Omental fat pad (tissue), 4 donors: ENCODE data around the gene VPS54. TPM values are rescaled to one million over a fixed set of nuclear protein-coding genes. Genes with fewer than 3 reads are reported as not detected.

Source experiments
- ATAC-seq: fragments of 150-250 bp; one replicate; pipeline ENCODE4 v1.9.1; 2016; ENCODE audit warnings: mild to moderate bottlenecking, moderate library complexity; ENCODE audit not compliant: low FRiP score
- DNase-seq: peaks from one replicate; pipeline ENCODE4 v3.0.0-alpha.2; 2019; ENCODE audit warnings: low spot score
- total RNA-seq, 4 donors: library from RNA; depleted of rRNA; stranded (reverse); fragments of >200 nt; gene quantifications; one replicate each; pipeline ENCODE4 v1.1.0, GENCODE V29; 2016
- TF ChIP-seq, protein P1 (sequence below), 3 donors: fragments of 450-650 bp; IDR thresholded peaks; one replicate each; pipeline ENCODE4 v1.5.1; 2016 to 2017; ENCODE audit warnings: antibody characterized with exemption in 3 of 3, mild to moderate bottlenecking in 3 of 3, moderate library complexity in 2 of 3

The VPS54 gene, protein sequence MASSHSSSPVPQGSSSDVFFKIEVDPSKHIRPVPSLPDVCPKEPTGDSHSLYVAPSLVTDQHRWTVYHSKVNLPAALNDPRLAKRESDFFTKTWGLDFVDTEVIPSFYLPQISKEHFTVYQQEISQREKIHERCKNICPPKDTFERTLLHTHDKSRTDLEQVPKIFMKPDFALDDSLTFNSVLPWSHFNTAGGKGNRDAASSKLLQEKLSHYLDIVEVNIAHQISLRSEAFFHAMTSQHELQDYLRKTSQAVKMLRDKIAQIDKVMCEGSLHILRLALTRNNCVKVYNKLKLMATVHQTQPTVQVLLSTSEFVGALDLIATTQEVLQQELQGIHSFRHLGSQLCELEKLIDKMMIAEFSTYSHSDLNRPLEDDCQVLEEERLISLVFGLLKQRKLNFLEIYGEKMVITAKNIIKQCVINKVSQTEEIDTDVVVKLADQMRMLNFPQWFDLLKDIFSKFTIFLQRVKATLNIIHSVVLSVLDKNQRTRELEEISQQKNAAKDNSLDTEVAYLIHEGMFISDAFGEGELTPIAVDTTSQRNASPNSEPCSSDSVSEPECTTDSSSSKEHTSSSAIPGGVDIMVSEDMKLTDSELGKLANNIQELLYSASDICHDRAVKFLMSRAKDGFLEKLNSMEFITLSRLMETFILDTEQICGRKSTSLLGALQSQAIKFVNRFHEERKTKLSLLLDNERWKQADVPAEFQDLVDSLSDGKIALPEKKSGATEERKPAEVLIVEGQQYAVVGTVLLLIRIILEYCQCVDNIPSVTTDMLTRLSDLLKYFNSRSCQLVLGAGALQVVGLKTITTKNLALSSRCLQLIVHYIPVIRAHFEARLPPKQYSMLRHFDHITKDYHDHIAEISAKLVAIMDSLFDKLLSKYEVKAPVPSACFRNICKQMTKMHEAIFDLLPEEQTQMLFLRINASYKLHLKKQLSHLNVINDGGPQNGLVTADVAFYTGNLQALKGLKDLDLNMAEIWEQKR
- 10 to 100 TPM; 19.8 to 40.5 (median 26.9) TPM for total RNA-seq

DNA sequence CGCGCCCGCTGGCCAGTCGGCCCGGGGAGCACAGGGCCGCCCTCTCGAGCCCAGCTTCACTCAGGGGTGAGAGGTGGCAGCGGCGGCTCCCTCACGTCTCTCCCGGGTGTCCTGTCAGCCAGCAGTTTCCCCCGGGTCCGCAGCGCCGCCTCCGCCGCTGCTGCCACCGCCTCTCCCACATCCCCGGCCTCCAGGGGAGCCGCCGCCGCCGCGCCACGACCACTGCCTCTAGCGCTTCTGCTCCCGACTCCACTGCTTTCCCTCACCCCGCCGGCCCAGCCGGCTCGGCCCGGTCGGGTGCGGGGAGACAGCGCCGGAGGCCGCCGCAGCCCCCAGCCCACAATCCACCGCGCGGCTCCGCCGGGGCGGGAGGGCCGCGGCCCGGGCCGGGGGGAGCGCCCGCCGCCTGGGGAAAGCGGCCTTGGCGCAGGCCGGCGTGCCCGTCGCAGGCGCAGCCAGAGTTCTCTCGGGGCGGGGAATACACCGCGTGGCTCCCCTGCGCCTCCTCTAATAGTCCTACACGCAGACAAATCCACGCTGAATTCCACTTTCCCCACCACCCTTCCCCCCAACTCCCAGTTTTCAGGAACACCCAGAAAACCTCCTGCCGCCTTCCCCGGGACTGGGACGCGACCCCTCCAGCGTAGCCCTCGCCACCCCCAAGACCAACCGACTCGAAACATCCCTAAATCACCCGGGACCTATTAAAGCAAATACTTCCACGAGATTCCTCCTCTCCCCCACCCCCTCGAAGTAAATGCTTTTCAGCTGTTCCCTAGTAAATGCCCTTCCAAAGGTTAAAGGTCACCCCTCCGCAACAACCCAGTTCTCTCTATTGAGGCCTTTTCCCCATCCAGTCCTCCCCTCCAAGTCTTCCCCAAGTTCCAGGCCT is at the start of gene VPS54:
Gene VPS54 (minus strand): TSS at position 346 of the 892 bp plus-strand sequence. CDS start 35,429 bp downstream, outside the sequence.
- DNase-seq (peak; percentile 25), ATAC-seq (peak; percentile 91)
- TF ChIP-seq, protein P1, sequence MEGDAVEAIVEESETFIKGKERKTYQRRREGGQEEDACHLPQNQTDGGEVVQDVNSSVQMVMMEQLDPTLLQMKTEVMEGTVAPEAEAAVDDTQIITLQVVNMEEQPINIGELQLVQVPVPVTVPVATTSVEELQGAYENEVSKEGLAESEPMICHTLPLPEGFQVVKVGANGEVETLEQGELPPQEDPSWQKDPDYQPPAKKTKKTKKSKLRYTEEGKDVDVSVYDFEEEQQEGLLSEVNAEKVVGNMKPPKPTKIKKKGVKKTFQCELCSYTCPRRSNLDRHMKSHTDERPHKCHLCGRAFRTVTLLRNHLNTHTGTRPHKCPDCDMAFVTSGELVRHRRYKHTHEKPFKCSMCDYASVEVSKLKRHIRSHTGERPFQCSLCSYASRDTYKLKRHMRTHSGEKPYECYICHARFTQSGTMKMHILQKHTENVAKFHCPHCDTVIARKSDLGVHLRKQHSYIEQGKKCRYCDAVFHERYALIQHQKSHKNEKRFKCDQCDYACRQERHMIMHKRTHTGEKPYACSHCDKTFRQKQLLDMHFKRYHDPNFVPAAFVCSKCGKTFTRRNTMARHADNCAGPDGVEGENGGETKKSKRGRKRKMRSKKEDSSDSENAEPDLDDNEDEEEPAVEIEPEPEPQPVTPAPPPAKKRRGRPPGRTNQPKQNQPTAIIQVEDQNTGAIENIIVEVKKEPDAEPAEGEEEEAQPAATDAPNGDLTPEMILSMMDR (IDR thresholded peaks at IDR 0.05): no peak

DNA sequence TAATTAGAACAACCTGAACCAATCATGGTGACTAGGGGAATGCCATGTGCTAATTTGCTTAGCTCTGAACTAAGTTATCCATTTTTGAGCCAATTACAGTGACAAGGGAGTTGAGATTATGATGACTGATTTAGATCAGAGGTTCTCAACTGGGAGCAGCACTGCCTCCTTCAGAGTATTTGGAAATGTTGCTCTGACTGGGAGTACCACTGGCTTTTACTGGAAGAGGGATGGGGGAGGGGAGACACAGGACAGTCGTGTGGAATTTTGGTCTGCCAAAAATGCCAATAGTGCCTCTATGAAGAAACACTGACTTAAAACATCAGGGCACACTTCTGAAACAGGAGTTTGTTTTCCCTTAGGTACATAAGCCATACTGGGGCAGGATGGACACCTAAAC is 48.1 kb upstream of the VPS54 start:
- TF ChIP-seq, protein P1 (IDR thresholded peaks at IDR 0.05): no peak
- no peak for ATAC-seq
- no peak for DNase-seq

DNA sequence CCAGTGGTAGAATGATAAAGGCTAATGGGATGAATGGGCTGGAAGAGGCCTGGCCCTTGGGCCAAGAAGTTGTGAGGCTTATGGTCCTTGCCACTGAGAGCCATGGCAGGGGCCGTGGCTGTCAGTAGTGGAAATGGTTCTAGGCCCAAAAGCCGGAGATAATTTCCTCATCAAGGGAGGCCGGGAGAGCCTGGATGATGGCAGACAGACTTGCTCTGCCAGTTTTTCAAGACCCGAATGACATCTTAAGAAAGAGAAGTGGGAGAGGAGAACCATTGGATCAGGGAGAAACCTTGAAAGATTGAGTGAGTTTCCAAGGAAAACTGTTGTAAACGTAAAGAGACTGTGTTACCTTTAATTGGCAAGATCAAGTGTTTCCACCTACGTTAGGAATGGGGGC is 46.3 kb upstream of the VPS54 start:
- DNase-seq (no peak), ATAC-seq (no peak)
- TF ChIP-seq, protein P1 (IDR thresholded peaks at IDR 0.05): no peak

DNA sequence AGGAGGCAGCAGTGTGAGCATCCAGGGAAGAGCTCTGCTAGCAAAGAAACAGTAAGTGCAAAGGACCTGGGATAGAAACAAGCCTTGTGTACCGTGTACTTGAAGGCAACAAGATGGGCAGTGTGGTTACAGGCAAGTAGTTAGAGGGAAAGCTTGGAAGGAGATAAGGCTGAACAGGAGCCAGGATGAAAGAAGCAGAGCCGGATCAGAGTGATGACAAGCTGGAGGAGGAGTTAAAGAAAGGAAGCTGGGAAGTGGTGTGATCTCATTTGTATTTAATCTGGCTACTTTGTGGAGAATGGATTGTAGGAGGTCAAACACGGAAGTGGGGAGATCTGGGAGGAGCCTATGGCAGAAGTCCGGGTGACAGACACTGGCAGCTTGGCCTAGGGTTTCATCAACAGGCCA is 44.7 kb upstream of the VPS54 start:
- TF ChIP-seq, protein P1 (IDR thresholded peaks at IDR 0.05): no peak
- no peak for DNase-seq
- no peak for ATAC-seq

DNA sequence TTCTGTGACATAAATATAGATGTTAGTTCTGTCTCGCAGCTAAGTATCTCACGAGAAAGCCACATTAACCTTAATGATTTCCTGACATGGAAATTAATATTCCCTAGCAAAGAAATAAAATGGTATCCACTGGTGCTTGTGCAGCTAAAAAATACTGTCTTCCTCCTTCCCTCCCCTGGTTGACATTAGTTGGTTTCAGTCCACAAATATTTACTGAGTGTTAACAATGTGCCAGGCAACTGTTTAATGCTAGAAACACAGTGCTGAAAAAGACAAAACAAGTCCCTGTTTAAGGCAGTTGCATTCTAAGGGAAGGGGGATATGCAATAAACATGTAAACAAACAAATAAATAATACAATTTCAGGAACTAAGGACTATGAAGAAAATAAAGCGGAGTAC is 44.2 kb upstream of the VPS54 start:
- DNase-seq (no peak), ATAC-seq (no peak)
- TF ChIP-seq, protein P1 (IDR thresholded peaks at IDR 0.05): no peak

DNA sequence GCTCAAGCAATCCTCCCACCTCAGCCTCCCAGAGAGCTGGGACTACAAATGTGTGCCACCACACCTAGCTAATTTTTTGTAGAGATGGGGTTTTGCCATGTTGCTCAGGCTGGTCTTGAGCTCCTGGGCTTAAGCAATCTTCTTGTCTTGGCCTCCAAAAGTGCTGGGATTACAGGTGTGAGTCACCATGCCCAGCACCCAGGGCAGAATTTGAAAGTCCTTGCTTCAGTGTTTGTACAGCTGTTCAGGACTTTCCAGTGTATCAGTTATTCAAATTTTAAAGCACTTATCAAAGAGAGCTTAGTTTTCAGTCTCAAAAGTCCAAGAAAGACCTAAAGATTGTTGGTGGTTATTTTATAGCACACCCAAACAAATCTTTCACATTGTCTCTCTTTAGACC is 43.6 kb upstream of the VPS54 start:
- DNase-seq (no peak), ATAC-seq (no peak)
- TF ChIP-seq, protein P1 (IDR thresholded peaks at IDR 0.05): no peak
